ENCODE results near the gene FER1L5. TPM values are rescaled to one million over a fixed set of nuclear protein-coding genes. Genes with fewer than 3 reads are reported as not detected.

The FER1L5 gene
- total and polyA plus RNA-seq, 2 experiments from 2014 or later = 0.18 to 0.76 TPM

DNA sequence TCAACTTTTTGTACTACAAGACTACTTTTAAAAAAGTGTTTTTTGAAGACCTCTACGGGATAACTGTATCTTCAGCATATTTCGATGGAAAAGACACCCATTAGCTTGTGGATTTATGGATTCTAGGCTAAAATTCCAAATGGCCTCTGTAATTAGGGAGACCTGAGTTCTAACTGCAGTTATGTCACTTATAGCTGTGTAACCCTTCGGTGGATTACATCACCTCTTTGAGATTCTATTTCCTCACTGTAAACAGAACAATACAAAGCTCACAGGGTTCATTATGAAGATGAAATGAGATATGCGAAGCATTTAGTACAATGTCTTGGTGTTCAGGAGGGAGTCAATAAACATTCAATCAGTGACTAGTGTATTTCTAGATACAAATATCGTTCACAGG is 73.1 kb downstream of the FER1L5 start:
- H3K27me3 ChIP-seq (ENCODE audit: insufficient read depth) = no peaks in the 10 kb centered on the region
- peaks cover 3% of the 10 kb centered on the region; the same call in 1 of the 3 replicates for H3K4me1 Mint-ChIP-seq
- H3K27ac ChIP-seq (ENCODE audit: low read depth) = no peak overlapping the region
- no peaks in the 10 kb centered on the region for H3K4me1 ChIP-seq (ENCODE audit: insufficient read depth)
- TF ChIP-seq ZNF114 (CRISPR knock-in tag; IDR thresholded peaks at IDR 0.05) = no peak
- no peak overlapping the region for H2AFZ ChIP-seq
- peaks cover 3% of the 10 kb centered on the region for H3K36me3 ChIP-seq (ENCODE audit: insufficient read depth)
- H3K9me3 Mint-ChIP-seq = no peaks in the 10 kb centered on the region
- no peak overlapping the region; the same call in 1 of the 2 replicates for H3K27ac Mint-ChIP-seq
- no peak overlapping the region for H3K4me3 ChIP-seq
- DNase-seq (ENCODE audit: low spot score) = no peak
- H3K79me2 ChIP-seq (replicated peaks; ENCODE audit: insufficient read depth) = no peaks in the 10 kb centered on the region
- peaks cover 13% of the 10 kb centered on the region for H3K36me3 Mint-ChIP-seq (ENCODE audit: low read depth)
- H3K4me2 ChIP-seq = no peak overlapping the region
- no peak for ATAC-seq
- H3K4me3 Mint-ChIP-seq = no peak overlapping the region
- no peaks in the 10 kb centered on the region for H3K9me2 ChIP-seq (ENCODE audit: insufficient read depth)
- no peaks in the 10 kb centered on the region for H3K27me3 Mint-ChIP-seq (ENCODE audit: insufficient read depth, low read depth, poor library complexity)
- no peaks in the 10 kb centered on the region for H3F3A ChIP-seq (replicated peaks; ENCODE audit: low read depth)
- H4K20me1 ChIP-seq (replicated peaks; ENCODE audit: insufficient read depth) = 0 out of 2 replicates have a peak, but pooled peaks cover 5% of the 10 kb centered on the region

DNA sequence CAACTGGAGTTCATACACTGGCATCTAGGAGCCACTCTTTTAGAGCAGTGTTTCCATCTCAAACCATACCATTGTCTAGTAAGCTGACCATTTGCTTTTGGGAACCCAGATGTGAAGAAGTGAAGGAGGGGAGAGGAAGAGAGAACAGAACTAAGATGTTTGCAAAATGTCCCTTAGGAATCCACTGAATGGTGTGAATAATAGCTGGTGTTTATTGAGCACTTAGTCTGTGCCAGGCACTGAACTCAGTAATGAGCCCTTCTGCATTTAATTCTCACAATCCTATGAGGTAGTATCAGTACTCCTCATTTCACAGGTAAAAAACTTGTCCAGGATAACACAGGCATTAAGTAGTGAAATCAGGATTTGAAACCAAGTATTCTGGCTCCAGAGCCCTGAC is 73.8 kb downstream of the FER1L5 start:
- Histone ChIP-seq H3K9me2 (ENCODE audit: insufficient read depth) (no peaks in the 10 kb centered on the region), H3K4me2 (no peak overlapping the region), H3K4me3 (no peak overlapping the region), H3K79me2 (replicated peaks; ENCODE audit: insufficient read depth) (no peaks in the 10 kb centered on the region), H3K36me3 (ENCODE audit: insufficient read depth) (no peaks in the 10 kb centered on the region; the same call in 1 of the 2 replicates), H3F3A (replicated peaks; ENCODE audit: low read depth) (no peaks in the 10 kb centered on the region), H3K4me1 (ENCODE audit: insufficient read depth) (no peaks in the 10 kb centered on the region), H3K27me3 (ENCODE audit: insufficient read depth) (no peaks in the 10 kb centered on the region), H2AFZ (no peak overlapping the region), H4K20me1 (replicated peaks; ENCODE audit: insufficient read depth) (0 out of 2 replicates have a peak, but pooled peaks cover 2% of the 10 kb centered on the region), H3K27ac (ENCODE audit: low read depth) (no peak overlapping the region)
- Mint-ChIP-seq H3K27ac (no peak overlapping the region), H3K27me3 (ENCODE audit: insufficient read depth, low read depth, poor library complexity) (no peaks in the 10 kb centered on the region), H3K4me1 (peaks cover 3% of the 10 kb centered on the region; the same call in 1 of the 3 replicates), H3K4me3 (no peak overlapping the region), H3K36me3 (ENCODE audit: low read depth) (peaks cover 6% of the 10 kb centered on the region), H3K9me3 (no peaks in the 10 kb centered on the region)
- ATAC-seq (no peak), DNase-seq (ENCODE audit: low spot score) (no peak)
- TF ChIP-seq, protein P1, sequence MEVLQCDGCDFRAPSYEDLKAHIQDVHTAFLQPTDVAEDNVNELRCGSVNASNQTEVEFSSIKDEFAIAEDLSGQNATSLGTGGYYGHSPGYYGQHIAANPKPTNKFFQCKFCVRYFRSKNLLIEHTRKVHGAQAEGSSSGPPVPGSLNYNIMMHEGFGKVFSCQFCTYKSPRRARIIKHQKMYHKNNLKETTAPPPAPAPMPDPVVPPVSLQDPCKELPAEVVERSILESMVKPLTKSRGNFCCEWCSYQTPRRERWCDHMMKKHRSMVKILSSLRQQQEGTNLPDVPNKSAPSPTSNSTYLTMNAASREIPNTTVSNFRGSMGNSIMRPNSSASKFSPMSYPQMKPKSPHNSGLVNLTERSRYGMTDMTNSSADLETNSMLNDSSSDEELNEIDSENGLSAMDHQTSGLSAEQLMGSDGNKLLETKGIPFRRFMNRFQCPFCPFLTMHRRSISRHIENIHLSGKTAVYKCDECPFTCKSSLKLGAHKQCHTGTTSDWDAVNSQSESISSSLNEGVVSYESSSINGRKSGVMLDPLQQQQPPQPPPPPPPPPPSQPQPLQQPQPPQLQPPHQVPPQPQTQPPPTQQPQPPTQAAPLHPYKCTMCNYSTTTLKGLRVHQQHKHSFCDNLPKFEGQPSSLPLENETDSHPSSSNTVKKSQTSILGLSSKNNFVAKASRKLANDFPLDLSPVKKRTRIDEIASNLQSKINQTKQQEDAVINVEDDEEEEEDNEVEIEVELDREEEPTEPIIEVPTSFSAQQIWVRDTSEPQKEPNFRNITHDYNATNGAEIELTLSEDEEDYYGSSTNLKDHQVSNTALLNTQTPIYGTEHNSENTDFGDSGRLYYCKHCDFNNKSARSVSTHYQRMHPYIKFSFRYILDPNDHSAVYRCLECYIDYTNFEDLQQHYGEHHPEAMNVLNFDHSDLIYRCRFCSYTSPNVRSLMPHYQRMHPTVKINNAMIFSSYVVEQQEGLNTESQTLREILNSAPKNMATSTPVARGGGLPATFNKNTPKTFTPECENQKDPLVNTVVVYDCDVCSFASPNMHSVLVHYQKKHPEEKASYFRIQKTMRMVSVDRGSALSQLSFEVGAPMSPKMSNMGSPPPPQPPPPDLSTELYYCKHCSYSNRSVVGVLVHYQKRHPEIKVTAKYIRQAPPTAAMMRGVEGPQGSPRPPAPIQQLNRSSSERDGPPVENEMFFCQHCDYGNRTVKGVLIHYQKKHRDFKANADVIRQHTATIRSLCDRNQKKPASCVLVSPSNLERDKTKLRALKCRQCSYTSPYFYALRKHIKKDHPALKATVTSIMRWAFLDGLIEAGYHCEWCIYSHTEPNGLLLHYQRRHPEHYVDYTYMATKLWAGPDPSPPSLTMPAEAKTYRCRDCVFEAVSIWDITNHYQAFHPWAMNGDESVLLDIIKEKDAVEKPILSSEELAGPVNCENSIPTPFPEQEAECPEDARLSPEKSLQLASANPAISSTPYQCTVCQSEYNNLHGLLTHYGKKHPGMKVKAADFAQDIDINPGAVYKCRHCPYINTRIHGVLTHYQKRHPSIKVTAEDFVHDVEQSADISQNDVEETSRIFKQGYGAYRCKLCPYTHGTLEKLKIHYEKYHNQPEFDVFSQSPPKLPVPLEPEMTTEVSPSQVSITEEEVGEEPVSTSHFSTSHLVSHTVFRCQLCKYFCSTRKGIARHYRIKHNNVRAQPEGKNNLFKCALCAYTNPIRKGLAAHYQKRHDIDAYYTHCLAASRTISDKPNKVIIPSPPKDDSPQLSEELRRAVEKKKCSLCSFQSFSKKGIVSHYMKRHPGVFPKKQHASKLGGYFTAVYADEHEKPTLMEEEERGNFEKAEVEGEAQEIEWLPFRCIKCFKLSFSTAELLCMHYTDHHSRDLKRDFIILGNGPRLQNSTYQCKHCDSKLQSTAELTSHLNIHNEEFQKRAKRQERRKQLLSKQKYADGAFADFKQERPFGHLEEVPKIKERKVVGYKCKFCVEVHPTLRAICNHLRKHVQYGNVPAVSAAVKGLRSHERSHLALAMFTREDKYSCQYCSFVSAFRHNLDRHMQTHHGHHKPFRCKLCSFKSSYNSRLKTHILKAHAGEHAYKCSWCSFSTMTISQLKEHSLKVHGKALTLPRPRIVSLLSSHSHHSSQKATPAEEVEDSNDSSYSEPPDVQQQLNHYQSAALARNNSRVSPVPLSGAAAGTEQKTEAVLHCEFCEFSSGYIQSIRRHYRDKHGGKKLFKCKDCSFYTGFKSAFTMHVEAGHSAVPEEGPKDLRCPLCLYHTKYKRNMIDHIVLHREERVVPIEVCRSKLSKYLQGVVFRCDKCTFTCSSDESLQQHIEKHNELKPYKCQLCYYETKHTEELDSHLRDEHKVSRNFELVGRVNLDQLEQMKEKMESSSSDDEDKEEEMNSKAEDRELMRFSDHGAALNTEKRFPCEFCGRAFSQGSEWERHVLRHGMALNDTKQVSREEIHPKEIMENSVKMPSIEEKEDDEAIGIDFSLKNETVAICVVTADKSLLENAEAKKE (CRISPR knock-in tag; IDR thresholded peaks at IDR 0.05) = no peak
- TF ChIP-seq, protein P2, sequence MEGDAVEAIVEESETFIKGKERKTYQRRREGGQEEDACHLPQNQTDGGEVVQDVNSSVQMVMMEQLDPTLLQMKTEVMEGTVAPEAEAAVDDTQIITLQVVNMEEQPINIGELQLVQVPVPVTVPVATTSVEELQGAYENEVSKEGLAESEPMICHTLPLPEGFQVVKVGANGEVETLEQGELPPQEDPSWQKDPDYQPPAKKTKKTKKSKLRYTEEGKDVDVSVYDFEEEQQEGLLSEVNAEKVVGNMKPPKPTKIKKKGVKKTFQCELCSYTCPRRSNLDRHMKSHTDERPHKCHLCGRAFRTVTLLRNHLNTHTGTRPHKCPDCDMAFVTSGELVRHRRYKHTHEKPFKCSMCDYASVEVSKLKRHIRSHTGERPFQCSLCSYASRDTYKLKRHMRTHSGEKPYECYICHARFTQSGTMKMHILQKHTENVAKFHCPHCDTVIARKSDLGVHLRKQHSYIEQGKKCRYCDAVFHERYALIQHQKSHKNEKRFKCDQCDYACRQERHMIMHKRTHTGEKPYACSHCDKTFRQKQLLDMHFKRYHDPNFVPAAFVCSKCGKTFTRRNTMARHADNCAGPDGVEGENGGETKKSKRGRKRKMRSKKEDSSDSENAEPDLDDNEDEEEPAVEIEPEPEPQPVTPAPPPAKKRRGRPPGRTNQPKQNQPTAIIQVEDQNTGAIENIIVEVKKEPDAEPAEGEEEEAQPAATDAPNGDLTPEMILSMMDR (conservative IDR thresholded peaks at IDR 0.05; ENCODE audit: low read depth in 2 of 2) = no peak
- TF ChIP-seq JUNB (IDR thresholded peaks at IDR 0.05; ENCODE audit: unreplicated experiment) (no peak), ZNF331 (CRISPR knock-in tag; IDR thresholded peaks at IDR 0.05; ENCODE audit: low read depth) (no peak), CREB1 (CRISPR knock-in tag; IDR thresholded peaks at IDR 0.05; ENCODE audit: low read depth) (no peak), NANOG (IDR thresholded peaks at IDR 0.05; ENCODE audit: borderline replicate concordance) (no peak), POLR2AphosphoS5 (IDR thresholded peaks at IDR 0.05; ENCODE audit: low read depth) (no peak), EZH2phosphoT487 (IDR thresholded peaks at IDR 0.05; ENCODE audit: unreplicated experiment) (no peak)
- TF ChIP-seq, protein P3, sequence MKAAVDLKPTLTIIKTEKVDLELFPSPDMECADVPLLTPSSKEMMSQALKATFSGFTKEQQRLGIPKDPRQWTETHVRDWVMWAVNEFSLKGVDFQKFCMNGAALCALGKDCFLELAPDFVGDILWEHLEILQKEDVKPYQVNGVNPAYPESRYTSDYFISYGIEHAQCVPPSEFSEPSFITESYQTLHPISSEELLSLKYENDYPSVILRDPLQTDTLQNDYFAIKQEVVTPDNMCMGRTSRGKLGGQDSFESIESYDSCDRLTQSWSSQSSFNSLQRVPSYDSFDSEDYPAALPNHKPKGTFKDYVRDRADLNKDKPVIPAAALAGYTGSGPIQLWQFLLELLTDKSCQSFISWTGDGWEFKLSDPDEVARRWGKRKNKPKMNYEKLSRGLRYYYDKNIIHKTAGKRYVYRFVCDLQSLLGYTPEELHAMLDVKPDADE (IDR thresholded peaks at IDR 0.05) = no peak
